ENCODE data around the gene PPP1R27. TPM values are rescaled to one million over a fixed set of nuclear protein-coding genes. Genes with fewer than 3 reads are reported as not detected.

PPP1R27 gene
- total and polyA plus RNA-seq, 4 donors = 0.17 to 0.18 TPM; not detected in 2

DNA sequence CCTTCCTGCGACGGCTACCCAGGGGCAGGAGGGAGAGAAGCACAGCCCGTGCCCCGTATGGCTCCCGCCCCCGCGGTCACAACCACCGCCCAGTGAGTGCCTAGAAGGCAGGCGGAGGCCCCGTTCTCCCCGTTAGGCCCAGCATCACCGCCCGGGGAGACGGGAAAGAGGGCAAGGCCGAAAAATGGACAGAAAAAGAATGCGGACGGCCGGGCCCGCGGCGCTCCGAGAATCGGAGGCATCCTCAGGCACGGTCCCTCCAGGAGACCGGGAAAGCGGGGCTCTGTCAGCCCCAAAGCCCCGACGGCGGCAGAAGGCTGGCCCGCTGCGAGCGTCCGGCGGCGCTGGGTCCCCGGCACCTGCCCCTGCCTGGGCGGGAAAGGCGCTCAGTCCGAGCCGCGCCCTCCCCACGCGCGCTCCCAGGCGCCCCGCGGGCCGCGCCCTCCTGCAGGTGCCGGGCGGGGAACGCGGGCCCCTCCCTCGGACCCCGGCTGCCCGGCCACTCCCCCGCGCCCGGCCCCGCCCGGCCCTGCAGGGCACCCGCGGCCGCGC, 2.2 kb downstream of the PPP1R27 start:
- Histone ChIP-seq H3K36me3 (ENCODE audit: control insufficient read depth, insufficient read depth, low read length) (peaks cover 36% of the 10 kb centered on the region), H3K9me3 (ENCODE audit: control insufficient read depth, insufficient read depth, low read length) (no peaks in the 10 kb centered on the region), H3K27ac (ENCODE audit: low read depth, low read length) (peak overlapping the region; percentile 77), H3K4me3 (ENCODE audit: low read depth, low read length) (peak overlapping the region; percentile 74), H3K27me3 (ENCODE audit: control insufficient read depth, insufficient read depth, low read length) (no peaks in the 10 kb centered on the region), H3K4me1 (ENCODE audit: control insufficient read depth, insufficient read depth, low read length) (peaks cover 36% of the 10 kb centered on the region)
- peak in 3 of 6 donors; percentile 3 to 31 (median 4) for DNase-seq (ENCODE audit: low read depth in 4 of 6, low spot score in 6 of 6)
- WGBS (ENCODE audit: insufficient coverage) = 0% methylated on average over 65 of the region's 65 CpGs

DNA sequence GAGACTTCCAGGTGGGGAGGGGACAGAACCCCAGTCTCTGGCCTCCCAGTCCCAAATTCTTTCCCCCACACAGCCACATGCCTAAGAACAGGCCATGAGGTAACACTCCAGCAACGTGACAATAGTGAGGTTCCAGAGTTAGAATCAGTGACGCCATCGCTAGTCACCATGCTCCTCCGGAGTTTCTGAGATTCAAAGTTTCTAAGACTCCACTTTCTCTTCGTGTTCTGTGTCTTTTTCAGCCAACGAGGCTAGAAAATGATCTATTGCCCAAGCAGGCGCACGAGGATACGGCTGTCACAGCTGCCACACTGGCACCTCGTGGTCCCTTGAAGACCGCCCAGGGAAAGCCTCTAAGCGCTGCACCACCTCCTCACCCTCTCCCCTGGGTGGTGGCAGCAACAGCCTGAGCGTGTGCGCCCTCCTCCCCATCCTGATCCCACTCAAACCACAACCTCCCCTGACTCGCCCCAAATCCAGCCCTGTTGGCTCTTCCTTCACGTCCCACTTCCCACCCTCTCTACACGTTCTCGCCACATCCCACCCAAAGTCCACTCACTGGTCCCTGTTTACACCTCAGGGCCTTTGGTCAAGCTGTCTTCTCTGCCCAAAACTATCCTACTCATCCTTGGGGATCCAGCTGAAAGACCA, 2.8 kb downstream of the PPP1R27 start:
- peak in 1 of 6 donors; percentile 0 for DNase-seq (ENCODE audit: low read depth in 4 of 6, low spot score in 6 of 6)
- Histone ChIP-seq H3K27ac (ENCODE audit: low read depth, low read length) (peak overlapping the region; percentile 77), H3K9me3 (ENCODE audit: control insufficient read depth, insufficient read depth, low read length) (no peaks in the 10 kb centered on the region), H3K27me3 (ENCODE audit: control insufficient read depth, insufficient read depth, low read length) (no peaks in the 10 kb centered on the region), H3K36me3 (ENCODE audit: control insufficient read depth, insufficient read depth, low read length) (peaks cover 36% of the 10 kb centered on the region), H3K4me3 (ENCODE audit: low read depth, low read length) (peak overlapping the region; percentile 74), H3K4me1 (ENCODE audit: control insufficient read depth, insufficient read depth, low read length) (peaks cover 36% of the 10 kb centered on the region)
- WGBS (ENCODE audit: insufficient coverage) = 26% methylated on average over 18 of the region's 18 CpGs

- Histone ChIP-seq H3K4me3 (ENCODE audit: low read depth, low read length) (no peak overlapping the region), H3K4me1 (ENCODE audit: control insufficient read depth, insufficient read depth, low read length) (peaks cover 36% of the 10 kb centered on the region), H3K27ac (ENCODE audit: low read depth, low read length) (no peak overlapping the region), H3K27me3 (ENCODE audit: control insufficient read depth, insufficient read depth, low read length) (no peaks in the 10 kb centered on the region), H3K36me3 (ENCODE audit: control insufficient read depth, insufficient read depth, low read length) (peaks cover 36% of the 10 kb centered on the region), H3K9me3 (ENCODE audit: control insufficient read depth, insufficient read depth, low read length) (no peaks in the 10 kb centered on the region)
- no peak for DNase-seq (ENCODE audit: low read depth in 4 of 6, low spot score in 6 of 6)
- 96% methylated on average over 6 of the region's 7 CpGs for WGBS (ENCODE audit: insufficient coverage)
Observed at GRCh38 chr17:81831563-81831956, 3.3 kb downstream of the PPP1R27 start.

GRCh38 chr17:81829858-81830257, 5.0 kb downstream of the PPP1R27 start:
- H3K4me3 ChIP-seq (ENCODE audit: low read depth, low read length) = no peak overlapping the region
- no peak for DNase-seq (ENCODE audit: low read depth in 4 of 6, low spot score in 6 of 6)
- H3K27me3 ChIP-seq (ENCODE audit: control insufficient read depth, insufficient read depth, low read length) = no peaks in the 10 kb centered on the region
- H3K36me3 ChIP-seq (ENCODE audit: control insufficient read depth, insufficient read depth, low read length) = peaks cover 50% of the 10 kb centered on the region
- H3K9me3 ChIP-seq (ENCODE audit: control insufficient read depth, insufficient read depth, low read length) = no peaks in the 10 kb centered on the region
- H3K27ac ChIP-seq (ENCODE audit: low read depth, low read length) = no peak overlapping the region
- H3K4me1 ChIP-seq (ENCODE audit: control insufficient read depth, insufficient read depth, low read length) = peaks cover 36% of the 10 kb centered on the region
- 93% methylated on average over 6 of the region's 6 CpGs for WGBS (ENCODE audit: insufficient coverage)

- Histone ChIP-seq H3K4me1 (ENCODE audit: control insufficient read depth, insufficient read depth, low read length) (peaks cover 26% of the 10 kb centered on the region), H3K4me3 (ENCODE audit: low read depth, low read length) (no peak overlapping the region), H3K27ac (ENCODE audit: low read depth, low read length) (no peak overlapping the region), H3K9me3 (ENCODE audit: control insufficient read depth, insufficient read depth, low read length) (no peaks in the 10 kb centered on the region), H3K27me3 (ENCODE audit: control insufficient read depth, insufficient read depth, low read length) (no peaks in the 10 kb centered on the region), H3K36me3 (ENCODE audit: control insufficient read depth, insufficient read depth, low read length) (peaks cover 55% of the 10 kb centered on the region)
- DNase-seq (ENCODE audit: low read depth in 4 of 6, low spot score in 6 of 6) = no peak
- 79% methylated on average over 7 of the region's 7 CpGs for WGBS (ENCODE audit: insufficient coverage)
Observed at GRCh38 chr17:81828656-81829055, 6.2 kb downstream of the PPP1R27 start.

DNA sequence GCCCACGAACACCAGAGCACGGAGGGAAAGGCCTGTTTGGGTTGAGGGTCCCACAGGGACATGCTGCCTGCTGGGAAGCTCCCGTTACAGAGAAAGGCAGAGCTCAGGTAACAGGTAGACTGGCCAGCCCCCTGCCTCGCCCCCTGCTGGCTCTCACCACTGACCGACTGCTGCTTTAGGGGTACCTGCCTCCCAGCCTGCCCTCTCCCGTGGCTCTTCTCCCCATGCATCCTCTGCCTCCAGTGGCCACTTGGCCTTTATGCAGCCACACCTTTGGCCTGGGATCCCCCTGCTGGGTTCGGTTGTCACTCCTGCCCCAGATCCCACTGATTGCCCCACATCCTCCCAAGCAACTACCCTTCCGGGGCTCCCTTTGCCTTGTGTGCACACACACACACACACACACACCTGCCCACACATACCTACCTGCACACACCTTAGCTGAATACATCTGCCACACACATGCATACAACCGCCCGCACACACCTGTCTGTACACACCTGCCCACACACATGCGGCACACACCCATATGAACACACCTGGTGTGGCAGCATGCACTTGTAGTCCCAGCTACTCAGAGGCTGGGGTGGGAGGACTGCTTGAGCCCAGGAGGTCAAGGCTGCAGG, 8.9 kb downstream of the PPP1R27 start:
- Histone ChIP-seq H3K9me3 (ENCODE audit: control insufficient read depth, insufficient read depth, low read length) (no peaks in the 10 kb centered on the region), H3K27me3 (ENCODE audit: control insufficient read depth, insufficient read depth, low read length) (no peaks in the 10 kb centered on the region), H3K36me3 (ENCODE audit: control insufficient read depth, insufficient read depth, low read length) (peaks cover 78% of the 10 kb centered on the region), H3K4me1 (ENCODE audit: control insufficient read depth, insufficient read depth, low read length) (peaks cover 14% of the 10 kb centered on the region), H3K27ac (ENCODE audit: low read depth, low read length) (no peak overlapping the region), H3K4me3 (ENCODE audit: low read depth, low read length) (no peak overlapping the region)
- 73% methylated on average over 10 of the region's 11 CpGs for WGBS (ENCODE audit: insufficient coverage)
- no peak for DNase-seq (ENCODE audit: low read depth in 4 of 6, low spot score in 6 of 6)

DNA sequence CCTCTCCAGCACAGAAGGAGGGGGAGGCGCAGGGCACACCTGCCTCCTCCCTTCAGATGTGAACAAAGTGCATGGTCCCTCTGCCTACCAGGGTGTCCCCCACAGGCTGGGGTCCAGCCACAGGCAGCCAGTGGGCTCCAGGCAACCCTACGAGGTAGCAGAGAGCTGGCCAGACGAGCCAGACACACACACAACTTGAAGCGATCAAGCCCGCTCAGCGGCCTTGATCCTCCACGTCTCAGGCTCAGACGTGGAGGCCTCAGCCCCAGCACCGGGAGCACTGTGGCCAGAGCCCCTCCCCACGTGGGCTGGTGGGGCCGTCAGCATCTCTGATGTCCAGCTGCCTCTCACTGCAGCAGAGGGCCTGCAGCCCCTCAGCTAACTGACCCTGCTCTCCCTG, 10.3 kb downstream of the PPP1R27 start:
- Histone ChIP-seq H3K4me3 (ENCODE audit: low read depth, low read length) (no peak overlapping the region), H3K27ac (ENCODE audit: low read depth, low read length) (no peak overlapping the region), H3K36me3 (ENCODE audit: control insufficient read depth, insufficient read depth, low read length) (peaks cover 71% of the 10 kb centered on the region), H3K27me3 (ENCODE audit: control insufficient read depth, insufficient read depth, low read length) (no peaks in the 10 kb centered on the region), H3K4me1 (ENCODE audit: control insufficient read depth, insufficient read depth, low read length) (peaks cover 14% of the 10 kb centered on the region), H3K9me3 (ENCODE audit: control insufficient read depth, insufficient read depth, low read length) (no peaks in the 10 kb centered on the region)
- 88% methylated on average over 11 of the region's 11 CpGs for WGBS (ENCODE audit: insufficient coverage)
- DNase-seq (ENCODE audit: low read depth in 4 of 6, low spot score in 6 of 6) = no peak

DNA sequence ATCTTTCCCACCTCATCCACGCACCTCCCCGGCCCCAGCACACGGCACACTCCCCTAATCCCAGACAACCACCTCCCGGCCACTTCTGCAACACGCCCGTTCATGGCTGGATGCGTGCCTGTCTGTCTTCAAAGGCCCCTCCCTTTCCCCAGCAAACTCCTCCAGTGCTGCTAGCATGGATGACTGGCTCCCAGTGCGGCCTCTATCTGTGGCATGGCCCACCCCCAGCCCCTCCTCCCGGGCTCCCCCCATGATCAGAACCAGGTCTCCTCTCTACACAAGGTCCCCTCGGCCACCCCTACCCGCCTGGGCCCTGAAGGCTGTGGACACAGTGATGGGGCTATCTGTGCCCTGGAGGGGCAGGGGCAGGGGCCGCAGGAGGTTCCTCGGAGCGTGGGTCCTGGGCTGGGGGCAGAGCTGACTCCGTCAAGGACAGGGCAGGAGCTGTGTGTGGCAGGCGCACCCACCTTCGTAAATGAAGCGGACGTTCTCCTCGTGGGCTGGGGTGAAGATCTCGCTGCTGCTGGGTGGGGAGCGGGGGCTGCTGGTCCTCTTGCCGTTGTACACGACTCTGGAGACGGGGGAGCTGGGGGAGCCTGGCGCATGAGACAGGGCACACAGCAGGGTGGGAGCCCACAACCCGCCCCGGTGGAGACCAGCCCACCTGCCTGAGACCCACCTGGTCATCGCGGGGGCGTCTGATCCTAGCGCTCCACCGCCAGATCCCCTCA, 10.9 kb downstream of the PPP1R27 start:
- WGBS (ENCODE audit: insufficient coverage) = 89% methylated on average over 30 of the region's 33 CpGs
- peaks cover 65% of the 10 kb centered on the region for H3K36me3 ChIP-seq (ENCODE audit: control insufficient read depth, insufficient read depth, low read length)
- H3K9me3 ChIP-seq (ENCODE audit: control insufficient read depth, insufficient read depth, low read length) = no peaks in the 10 kb centered on the region
- H3K4me1 ChIP-seq (ENCODE audit: control insufficient read depth, insufficient read depth, low read length) = peaks cover 14% of the 10 kb centered on the region
- no peak for DNase-seq (ENCODE audit: low read depth in 4 of 6, low spot score in 6 of 6)
- H3K27ac ChIP-seq (ENCODE audit: low read depth, low read length) = no peak overlapping the region
- H3K4me3 ChIP-seq (ENCODE audit: low read depth, low read length) = no peak overlapping the region
- H3K27me3 ChIP-seq (ENCODE audit: control insufficient read depth, insufficient read depth, low read length) = no peaks in the 10 kb centered on the region

DNA sequence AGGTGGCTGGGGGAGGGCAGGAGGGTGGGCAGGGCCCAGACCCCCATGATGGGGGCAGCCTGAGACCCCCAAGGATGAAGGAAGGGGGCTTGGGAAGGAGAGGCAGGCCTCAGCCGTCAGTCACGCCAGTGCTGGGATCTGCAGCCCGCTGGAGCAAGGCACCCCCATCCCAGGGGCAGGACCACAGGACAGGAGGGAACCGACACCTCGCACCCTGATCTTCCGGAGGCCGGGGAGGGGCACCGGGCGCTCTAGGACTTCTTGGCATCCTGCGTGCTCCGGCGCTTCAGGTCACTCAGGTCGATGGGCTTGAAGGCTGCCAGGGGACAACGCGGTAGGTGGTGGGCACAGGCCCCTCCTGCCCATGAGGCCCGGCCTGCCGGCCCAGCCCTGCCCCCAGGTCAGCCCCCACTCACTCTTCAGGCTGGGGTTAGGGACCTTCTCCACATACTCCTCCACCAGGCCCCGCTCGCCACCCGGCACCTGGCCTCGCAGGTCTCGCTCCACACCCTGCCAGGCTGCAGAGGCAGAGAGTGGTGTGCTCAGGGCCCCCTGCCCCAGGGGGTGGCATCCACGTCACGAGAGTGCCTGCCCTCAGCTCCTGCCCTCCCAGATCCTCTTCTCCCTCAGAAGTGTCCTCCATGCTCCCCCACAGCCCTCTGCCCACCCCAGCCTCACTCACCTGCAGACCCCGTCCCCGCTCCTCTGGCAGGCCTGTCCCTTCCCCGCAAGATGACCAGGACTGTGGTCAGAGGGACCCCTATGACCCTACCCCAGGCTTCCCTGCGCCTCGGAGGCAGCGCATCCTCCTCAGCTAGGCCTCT, 11.6 kb downstream of the PPP1R27 start:
- Histone ChIP-seq H3K36me3 (ENCODE audit: control insufficient read depth, insufficient read depth, low read length) (peaks cover 57% of the 10 kb centered on the region), H3K4me3 (ENCODE audit: low read depth, low read length) (no peak overlapping the region), H3K27ac (ENCODE audit: low read depth, low read length) (no peak overlapping the region), H3K27me3 (ENCODE audit: control insufficient read depth, insufficient read depth, low read length) (no peaks in the 10 kb centered on the region), H3K9me3 (ENCODE audit: control insufficient read depth, insufficient read depth, low read length) (no peaks in the 10 kb centered on the region), H3K4me1 (ENCODE audit: control insufficient read depth, insufficient read depth, low read length) (peaks cover 6% of the 10 kb centered on the region)
- no peak for DNase-seq (ENCODE audit: low read depth in 4 of 6, low spot score in 6 of 6)
- 93% methylated on average over 30 of the region's 30 CpGs for WGBS (ENCODE audit: insufficient coverage)

All from spinal cord (tissue), 10 donors.